PC-3 (cell line): Measurements from ENCODE around the gene FOXL3. TPM values are rescaled to one million over a fixed set of nuclear protein-coding genes. Genes with fewer than 3 reads are reported as not detected.
A peak's percentile ranks its signal among the peaks of the same experiment; 100 is the strongest.

Source experiments
- ATAC-seq: fragments of 200-7000 bp; cut with Tn5 transposase; 2 replicates; pipeline ENCODE4 v1.9.1; 2020; ENCODE audit warnings: mild to moderate bottlenecking, moderate library complexity
- BruUV-seq: library from RNA; stranded (reverse); fragments of 400-500 nt; replicated peaks from 2 replicates; lab custom pipeline; 2021; lab: Mats Ljungman, UMichigan
- CTCF ChIA-PET: fragments of 300-600 bp; sonication (Branson Sonifier 250); formaldehyde crosslinking; loops from one replicate; lab custom pipeline; 2022; ENCODE audit warnings: antibody characterized with exemption; lab: Charles Lee
- POLR2A ChIA-PET: fragments of 300-600 bp; sonication (Branson Sonifier 250); formaldehyde crosslinking; loops from one replicate; lab custom pipeline; 2022; ENCODE audit warnings: antibody characterized with exemption; ENCODE audit not compliant: unreplicated experiment; lab: Charles Lee
- DNase-seq: peaks from one replicate; pipeline ENCODE4 v3.0.0-alpha.2; 2015
- H2AFZ ChIP-seq: fragments of 300-600 bp; sonication (generic); 2 replicates; pipeline ENCODE4 v1.6.0; 2016; ENCODE audit warnings: antibody characterized with exemption, low read length
- H3F3A ChIP-seq: fragments of 300-600 bp; sonication (generic); one replicate; pipeline ENCODE4 v1.6.0; 2017; ENCODE audit warnings: antibody characterized with exemption, low read length, control low read depth, mild to moderate bottlenecking; ENCODE audit not compliant: unreplicated experiment
- H3K27ac ChIP-seq: fragments of 300-600 bp; sonication (generic); 2 replicates; pipeline ENCODE4 v1.5.1; 2016; ENCODE audit warnings: mild to moderate bottlenecking, low read length
- H3K27me3 ChIP-seq: fragments of 300-600 bp; sonication (generic); 2 replicates; pipeline ENCODE4 v1.6.1; 2016; ENCODE audit warnings: low read length, mixed read lengths
- H3K36me3 ChIP-seq: fragments of 300-600 bp; sonication (generic); 2 replicates; pipeline ENCODE4 v1.6.1; 2016; ENCODE audit warnings: low read depth, mixed run types, low read length, mixed read lengths
- H3K4me1 ChIP-seq: fragments of 300-600 bp; sonication (generic); 2 replicates; pipeline ENCODE4 v1.5.1; 2016; ENCODE audit warnings: low read length; ENCODE audit not compliant: insufficient read depth
- H3K4me2 ChIP-seq: fragments of 300-600 bp; sonication (generic); 2 replicates; pipeline ENCODE4 v1.6.0; 2016; ENCODE audit warnings: low read length
- H3K4me3 ChIP-seq: fragments of 300-600 bp; sonication (generic); 2 replicates; pipeline ENCODE4 v1.5.1; 2016; ENCODE audit warnings: mild to moderate bottlenecking, low read length, mixed read lengths
- H3K79me2 ChIP-seq: fragments of 300-600 bp; sonication (generic); 2 replicates; pipeline ENCODE4 v1.6.1; 2017; ENCODE audit warnings: low read length, mixed read lengths
- H3K9ac ChIP-seq: fragments of 300-600 bp; sonication (generic); 2 replicates; pipeline ENCODE4 v1.6.0; 2016; ENCODE audit warnings: mild to moderate bottlenecking, low read length
- H3K9me2 ChIP-seq: fragments of 300-600 bp; sonication (generic); replicated peaks from 2 replicates; pipeline ENCODE4 v1.6.1; 2016; ENCODE audit warnings: mixed run types, low read length, mixed read lengths
- H3K9me3 ChIP-seq: fragments of 300-600 bp; sonication (generic); 2 replicates; pipeline ENCODE4 v1.6.1; 2016; ENCODE audit warnings: low read length, mixed read lengths
- H4K20me1 ChIP-seq: fragments of 300-600 bp; sonication (generic); 2 replicates; pipeline ENCODE4 v1.6.1; 2016; ENCODE audit warnings: low read length, mixed read lengths
- CTCF ChIP-seq: fragments of 300-600 bp; sonication (generic); conservative IDR thresholded peaks from 2 replicates; pipeline ENCODE4 v1.5.1; 2017; ENCODE audit warnings: antibody characterized with exemption, low read depth, mild to moderate bottlenecking, low read length
- EZH2 ChIP-seq: fragments of 300-600 bp; sonication (generic); IDR thresholded peaks from one replicate; pipeline ENCODE4 v1.6.1; 2017; ENCODE audit warnings: antibody characterized with exemption, mild to moderate bottlenecking, low read length; ENCODE audit not compliant: unreplicated experiment
- EZH2phosphoT487 ChIP-seq: fragments of 300-600 bp; sonication (generic); IDR thresholded peaks from 2 replicates; pipeline ENCODE4 v1.6.1; 2018; ENCODE audit warnings: mild to moderate bottlenecking, antibody characterized with exemption, low read length, borderline replicate concordance
- intact Hi-C: fragments of 100-400 bp; cut with micrococcal nuclease; formaldehyde crosslinking; loops from 2 replicates; pipeline ENCODE4 v1.9.0; 2023
- total RNA-seq: library from RNA; depleted of rRNA; stranded (reverse); fragments of >200 nt; gene quantifications from 2 replicates; pipeline ENCODE4 v1.2.3, GENCODE V29; 2014

The FOXL3 gene
- total RNA-seq, 1 experiment from 2014 or later: not detected

- Histone ChIP-seq H3K27ac (no peak overlapping the region), H3K4me3 (no peak overlapping the region), H3K27me3 (no peaks in the 10 kb centered on the region), H3K36me3 (no peaks in the 10 kb centered on the region), H2AFZ (no peak overlapping the region), H3K4me2 (no peak overlapping the region), H3K79me2 (no peaks in the 10 kb centered on the region), H3K9me2 (no peaks in the 10 kb centered on the region), H3K4me1 (no peaks in the 10 kb centered on the region), H3F3A (no peaks in the 10 kb centered on the region), H3K9me3 (peaks cover 6% of the 10 kb centered on the region; the same call in 1 of the 2 replicates), H4K20me1 (no peaks in the 10 kb centered on the region), H3K9ac (no peak overlapping the region)
- intact Hi-C loops: no loop called here
- TF ChIP-seq EZH2phosphoT487 (no peak), CTCF (peak; percentile 60)
- ChIA-PET CTCF (interaction anchor here (1.0 kb wide), 1 partner anchor 203 kb away, joined by 5 read pairs; no protein-coding TSS in a partner anchor), POLR2A (no interaction called here)
- BruUV-seq: no TSS peak
- ATAC-seq (peak; percentile 74), DNase-seq (peak; percentile 62)
These were observed 22.8 kb upstream of the FOXL3 start for GRCh38 chr7:266851-267840.

- Histone ChIP-seq H3K4me1 (no peaks in the 10 kb centered on the region), H4K20me1 (no peaks in the 10 kb centered on the region), H3F3A (no peaks in the 10 kb centered on the region), H3K27ac (no peak overlapping the region), H3K4me3 (no peak overlapping the region), H3K36me3 (no peaks in the 10 kb centered on the region), H3K79me2 (no peaks in the 10 kb centered on the region), H3K4me2 (no peak overlapping the region), H2AFZ (no peak overlapping the region), H3K27me3 (no peaks in the 10 kb centered on the region), H3K9me2 (no peaks in the 10 kb centered on the region), H3K9ac (no peak overlapping the region), H3K9me3 (no peaks in the 10 kb centered on the region)
- no TSS peak for BruUV-seq
- DNase-seq (no peak), ATAC-seq (no peak)
- no peak for TF ChIP-seq CTCF
- TF ChIP-seq EZH2phosphoT487: no peak
- ChIA-PET POLR2A (no interaction called here), CTCF (no interaction called here)
- intact Hi-C loops: no loop called here
These were observed 21.0 kb upstream of the FOXL3 start for GRCh38 chr7:268991-269390.

GRCh38 chr7:269721-270120 lies 20.2 kb upstream of the FOXL3 start:
- Histone ChIP-seq H3K27ac (no peak overlapping the region), H3K4me3 (no peak overlapping the region), H3K36me3 (no peaks in the 10 kb centered on the region), H3K9me3 (no peaks in the 10 kb centered on the region), H4K20me1 (no peaks in the 10 kb centered on the region), H3K4me2 (no peak overlapping the region), H3K9ac (no peak overlapping the region), H3F3A (no peaks in the 10 kb centered on the region), H3K27me3 (no peaks in the 10 kb centered on the region), H3K79me2 (no peaks in the 10 kb centered on the region), H3K4me1 (no peaks in the 10 kb centered on the region), H2AFZ (no peak overlapping the region), H3K9me2 (no peaks in the 10 kb centered on the region)
- ATAC-seq (no peak), DNase-seq (no peak)
- no TSS peak for BruUV-seq
- intact Hi-C loops: no loop called here
- TF ChIP-seq EZH2: no peak
- TF ChIP-seq CTCF: no peak
- TF ChIP-seq EZH2phosphoT487: no peak
- ChIA-PET CTCF (no interaction called here), POLR2A (no interaction called here)
